ENCODE measurements around the gene PPP4R3B. TPM values are rescaled to one million over a fixed set of nuclear protein-coding genes. Genes with fewer than 3 reads are reported as not detected.

The PPP4R3B gene
- total and polyA plus RNA-seq, 2 of the 4 experiments (the other 2 are of a cell fraction): 11.9 to 23.7 TPM

GRCh38 chr2:55530539-55531081, 86.8 kb downstream of the PPP4R3B start:
- H3K14ac ChIP-seq (replicated peaks; ENCODE audit: low read depth, low read length): no peak overlapping the region
- no peak overlapping the region for H3K18ac ChIP-seq (ENCODE audit: low read depth, low read length)
- no peak overlapping the region for H3K27ac ChIP-seq (ENCODE audit: insufficient read depth, low read length)
- dilution Hi-C loops (cut with HindIII; ENCODE audit: low sequenced_read_pairs, unreplicated experiment): no loop called here
- TF ChIP-seq BHLHE40 (IDR thresholded peaks at IDR 0.05; ENCODE audit: low read depth, low read length): no peak
- no peak for TF ChIP-seq POLR2A (IDR thresholded peaks at IDR 0.05; ENCODE audit: low read depth, low read length)
- TF ChIP-seq CTCF (conservative IDR thresholded peaks at IDR 0.05; ENCODE audit: low read depth, low read length): no peak
- TF ChIP-seq FOS (IDR thresholded peaks at IDR 0.05; ENCODE audit: low read depth, low read length): no peak
- no peak for TF ChIP-seq RCOR1 (IDR thresholded peaks at IDR 0.05; ENCODE audit: insufficient replicate concordance, low read length)
- TF ChIP-seq MAFK (IDR thresholded peaks at IDR 0.05; ENCODE audit: low read depth, low read length): no peak
- TF ChIP-seq USF2 (IDR thresholded peaks at IDR 0.05; ENCODE audit: low read depth, low read length): no peak
- no peak for TF ChIP-seq CEBPB (IDR thresholded peaks at IDR 0.05; ENCODE audit: low read depth, low read length)
- no peak for TF ChIP-seq MAZ (IDR thresholded peaks at IDR 0.05; ENCODE audit: borderline replicate concordance, low read depth, low read length)
- TF ChIP-seq SMC3 (IDR thresholded peaks at IDR 0.05; ENCODE audit: low read depth, low read length): no peak
- TF ChIP-seq RAD21 (IDR thresholded peaks at IDR 0.05; ENCODE audit: low read length): no peak
- no peak for TF ChIP-seq MXI1 (IDR thresholded peaks at IDR 0.05; ENCODE audit: borderline replicate concordance, low read depth, low read length)
- TF ChIP-seq NFE2L2 (IDR thresholded peaks at IDR 0.05; ENCODE audit: low read depth, low read length): no peak
- TF ChIP-seq CHD1 (IDR thresholded peaks at IDR 0.05; ENCODE audit: low read depth, low read length): no peak
- H3K79me1 ChIP-seq (ENCODE audit: low read depth in 1 of 2, low read length in 2 of 2): peaks cover 0 to 3% of the 10 kb centered on the region in 2 experiments; a peak in 1 of 4 replicates
- no TSS peak for BruUV-seq (replicated peaks)
- H2AK9ac ChIP-seq (replicated peaks; ENCODE audit: low read depth, low read length, poor library complexity): no peak overlapping the region
- H3K9me3 ChIP-seq (ENCODE audit: control insufficient read depth, insufficient read depth, low read length): no peaks in the 10 kb centered on the region
- no peak overlapping the region for H3K56ac ChIP-seq (ENCODE audit: extremely low read depth, insufficient read depth, low read length)
- H2BK5ac ChIP-seq (ENCODE audit: low read depth, low read length, poor library complexity, severe bottlenecking): no peak overlapping the region
- intact Hi-C loops (cut with micrococcal nuclease): no loop called here
- no peak overlapping the region for H3K4me2 ChIP-seq (ENCODE audit: low read depth, low read length)
- H3K27me3 ChIP-seq (ENCODE audit: control insufficient read depth, insufficient read depth, low read length): no peaks in the 10 kb centered on the region
- no peaks in the 10 kb centered on the region for H3K9me1 ChIP-seq (ENCODE audit: insufficient read depth, low read length)
- peaks cover 25% of the 10 kb centered on the region for H3K36me3 ChIP-seq (ENCODE audit: control insufficient read depth, insufficient read depth, low read length)
- no peak overlapping the region for H2AK5ac ChIP-seq (ENCODE audit: low read depth, low read length)
- H3K4ac ChIP-seq (ENCODE audit: low read depth, low read length): no peak overlapping the region
- H4K8ac ChIP-seq (ENCODE audit: low read depth in 2 of 2, low read length in 2 of 2): no peak overlapping the region
- H2AFZ ChIP-seq (replicated peaks; ENCODE audit: low read length, poor library complexity): no peak overlapping the region
- no peak overlapping the region for H2BK120ac ChIP-seq (ENCODE audit: low read depth, low read length)
- no peak overlapping the region for H3K9ac ChIP-seq (ENCODE audit: low read depth, low read length)
- in situ Hi-C loops (cut with MboI; ENCODE audit: low sequenced_read_pairs): no loop called here
- no peaks in the 10 kb centered on the region for H3K4me1 ChIP-seq (ENCODE audit: control insufficient read depth, insufficient read depth, low read length)
- ATAC-seq (ENCODE audit: low read depth) (no peak), DNase-seq (no peak)
- H4K5ac ChIP-seq (ENCODE audit: low read depth, low read length): no peak overlapping the region
- 80% methylated on average over 1 of the region's 6 CpGs; no CpG with 5 or more reads in 1 of the 2 experiments for WGBS, 2 experiments (ENCODE audit: extremely low coverage in 2 of 2, insufficient read length in 1 of 2)
- H4K20me1 ChIP-seq (ENCODE audit: insufficient read depth, low read length): no peaks in the 10 kb centered on the region
- no peak overlapping the region for H2BK15ac ChIP-seq (ENCODE audit: low read depth, low read length)
- no peak overlapping the region for H2BK20ac ChIP-seq (ENCODE audit: low read depth, low read length)
- H3K23ac ChIP-seq (ENCODE audit: low read depth, low read length): no peak overlapping the region
- no peak overlapping the region for H3K4me3 ChIP-seq (ENCODE audit: insufficient read depth, low read depth, low read length)
- no peak overlapping the region for H4K91ac ChIP-seq (ENCODE audit: insufficient read depth, low read depth, low read length)
- POLR2A ChIA-PET (ENCODE audit: unreplicated experiment): no interaction called here
- CTCF ChIA-PET: no interaction called here
